HG03378 (cell line): ENCODE data around the gene BPIFA1.

Experiments
- ATAC-seq: cut with Tn5 transposase; IDR thresholded peaks from one replicate; pipeline ENCODE4 v1.9.1; 2021; ENCODE audit warnings: mild to moderate bottlenecking, moderate library complexity; ENCODE audit not compliant: unreplicated experiment

BPIFA1 gene

GRCh38 chr20:33239979-33240736 is 4.4 kb downstream of the BPIFA1 start:
- ATAC-seq: no peak

GRCh38 chr20:33240923-33241322 is 5.1 kb downstream of the BPIFA1 start:
- no peak for ATAC-seq

- ATAC-seq: no peak
These were observed 6.7 kb downstream of the BPIFA1 start for GRCh38 chr20:33242319-33243100.

- ATAC-seq: no peak
These were observed 10.3 kb downstream of the BPIFA1 start for GRCh38 chr20:33246077-33246476.

GRCh38 chr20:33249456-33249855 is 13.7 kb downstream of the BPIFA1 start:
- ATAC-seq: no peak

GRCh38 chr20:33250666-33251065 is 14.9 kb downstream of the BPIFA1 start:
- no peak for ATAC-seq

- ATAC-seq: no peak
These were observed 15.7 kb downstream of the BPIFA1 start for GRCh38 chr20:33251496-33251895.

- ATAC-seq: no peak
These were observed 16.7 kb downstream of the BPIFA1 start for GRCh38 chr20:33252460-33252859.

- no peak for ATAC-seq
These were observed 19.2 kb downstream of the BPIFA1 start for GRCh38 chr20:33255005-33255404.

GRCh38 chr20:33257237-33257636 is 21.4 kb downstream of the BPIFA1 start:
- no peak for ATAC-seq

GRCh38 chr20:33259371-33259770 is 23.6 kb downstream of the BPIFA1 start:
- ATAC-seq: no peak

- no peak for ATAC-seq
These were observed 25.7 kb downstream of the BPIFA1 start for GRCh38 chr20:33261465-33261864.

- ATAC-seq: no peak
These were observed 26.9 kb downstream of the BPIFA1 start for GRCh38 chr20:33262658-33263065.

GRCh38 chr20:33263784-33264183 is 28.0 kb downstream of the BPIFA1 start:
- ATAC-seq: no peak

- no peak for ATAC-seq
These were observed 31.9 kb downstream of the BPIFA1 start for GRCh38 chr20:33267701-33268100.

- ATAC-seq: no peak
These were observed 36.5 kb downstream of the BPIFA1 start for GRCh38 chr20:33272155-33272873.

- no peak for ATAC-seq
These were observed 37.5 kb downstream of the BPIFA1 start for GRCh38 chr20:33273117-33273851.

GRCh38 chr20:33275215-33275614 is 39.4 kb downstream of the BPIFA1 start:
- ATAC-seq: no peak

- no peak for ATAC-seq
These were observed 40.1 kb downstream of the BPIFA1 start for GRCh38 chr20:33275871-33276270.

GRCh38 chr20:33276303-33277113 is 40.7 kb downstream of the BPIFA1 start:
- ATAC-seq: no peak
